ENCODE measurements around the gene HTR7.

HTR7 gene

DNA sequence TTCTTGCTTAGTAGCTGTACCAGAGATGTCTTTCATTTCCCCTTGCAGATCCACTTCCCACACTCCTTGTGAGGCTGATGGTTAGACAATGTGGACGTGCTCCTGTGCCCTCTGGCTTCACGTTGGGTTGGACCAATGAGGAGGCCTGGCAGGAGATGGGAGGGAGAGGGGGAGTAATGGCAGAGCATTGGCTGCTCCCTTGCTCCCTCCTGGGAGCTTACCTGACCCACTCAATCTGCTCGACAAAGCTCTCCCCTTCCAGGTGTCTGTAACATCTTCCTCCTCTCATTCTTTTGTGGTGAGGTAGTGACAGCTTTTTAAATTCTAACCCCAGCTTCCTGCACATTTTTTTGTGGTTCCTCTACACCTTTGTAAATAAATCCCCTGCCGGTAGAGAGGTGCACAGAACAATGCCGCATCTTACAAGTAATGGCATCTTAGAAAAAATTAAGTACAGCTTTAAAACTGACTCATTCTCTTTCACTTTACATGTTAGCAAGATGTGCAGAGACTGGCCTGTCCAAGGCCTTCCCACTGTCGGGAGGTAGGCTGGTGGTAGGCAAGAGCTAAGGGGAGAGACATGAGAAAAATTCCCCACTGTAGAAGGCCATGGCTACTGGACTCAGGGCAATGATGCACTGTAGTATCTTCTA is 134.3 kb downstream of the HTR7 start:
- no peak for DNase-seq (ENCODE audit: low read depth)
- no peak overlapping the region for H3K4me3 ChIP-seq (ENCODE audit: low read depth, low read length)
- TF ChIP-seq, protein P1, sequence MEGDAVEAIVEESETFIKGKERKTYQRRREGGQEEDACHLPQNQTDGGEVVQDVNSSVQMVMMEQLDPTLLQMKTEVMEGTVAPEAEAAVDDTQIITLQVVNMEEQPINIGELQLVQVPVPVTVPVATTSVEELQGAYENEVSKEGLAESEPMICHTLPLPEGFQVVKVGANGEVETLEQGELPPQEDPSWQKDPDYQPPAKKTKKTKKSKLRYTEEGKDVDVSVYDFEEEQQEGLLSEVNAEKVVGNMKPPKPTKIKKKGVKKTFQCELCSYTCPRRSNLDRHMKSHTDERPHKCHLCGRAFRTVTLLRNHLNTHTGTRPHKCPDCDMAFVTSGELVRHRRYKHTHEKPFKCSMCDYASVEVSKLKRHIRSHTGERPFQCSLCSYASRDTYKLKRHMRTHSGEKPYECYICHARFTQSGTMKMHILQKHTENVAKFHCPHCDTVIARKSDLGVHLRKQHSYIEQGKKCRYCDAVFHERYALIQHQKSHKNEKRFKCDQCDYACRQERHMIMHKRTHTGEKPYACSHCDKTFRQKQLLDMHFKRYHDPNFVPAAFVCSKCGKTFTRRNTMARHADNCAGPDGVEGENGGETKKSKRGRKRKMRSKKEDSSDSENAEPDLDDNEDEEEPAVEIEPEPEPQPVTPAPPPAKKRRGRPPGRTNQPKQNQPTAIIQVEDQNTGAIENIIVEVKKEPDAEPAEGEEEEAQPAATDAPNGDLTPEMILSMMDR (IDR thresholded peaks at IDR 0.05; ENCODE audit: low read depth, low read length, missing control alignments), result no peak

DNA sequence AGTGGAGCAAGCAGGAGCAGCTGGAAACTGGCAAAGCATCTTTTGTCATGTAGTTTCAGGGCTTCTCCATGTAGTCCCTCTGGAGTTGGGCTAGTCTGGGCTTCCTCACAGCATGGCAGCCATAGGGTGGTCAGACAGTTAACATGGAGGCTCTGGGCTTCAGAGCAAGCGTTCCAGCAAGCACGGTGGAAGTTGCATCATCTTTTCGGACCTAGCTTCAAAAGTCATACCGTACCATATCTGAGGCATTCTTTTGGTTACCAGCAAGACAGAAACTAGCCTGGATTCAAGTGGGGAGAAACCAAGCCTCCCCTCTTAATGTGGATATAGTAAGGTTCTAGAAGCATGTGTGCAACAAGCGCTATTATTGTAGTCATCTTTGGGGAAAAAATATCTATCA is 135.0 kb downstream of the HTR7 start:
- H3K4me3 ChIP-seq (ENCODE audit: low read depth, low read length), result no peak overlapping the region
- no peak for DNase-seq (ENCODE audit: low read depth)
- TF ChIP-seq, protein P1 (IDR thresholded peaks at IDR 0.05; ENCODE audit: low read depth, low read length, missing control alignments), result no peak

DNA sequence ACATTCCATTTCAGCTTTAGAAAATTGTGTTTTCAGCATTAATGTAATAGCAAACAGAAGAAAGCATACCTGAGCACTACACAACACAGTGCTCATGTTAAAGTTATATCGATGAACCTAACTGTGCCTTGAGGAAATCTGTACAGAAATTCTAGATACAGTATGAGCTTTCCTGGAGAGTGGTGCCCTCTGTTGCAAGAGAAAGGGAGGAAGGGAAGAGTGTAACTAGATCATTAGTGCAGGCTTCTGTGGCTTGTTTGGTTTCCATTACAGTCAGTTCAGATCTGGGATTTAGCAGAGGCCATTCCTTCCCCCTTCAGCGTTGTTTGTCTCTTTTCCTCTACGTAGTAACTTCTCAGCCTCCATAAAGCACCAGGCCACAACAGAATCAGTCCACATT is 139.7 kb downstream of the HTR7 start:
- TF ChIP-seq, protein P1 (IDR thresholded peaks at IDR 0.05; ENCODE audit: low read depth, low read length, missing control alignments), result no peak
- H3K4me3 ChIP-seq (ENCODE audit: low read depth, low read length), result no peak overlapping the region
- no peak for DNase-seq (ENCODE audit: low read depth)

DNA sequence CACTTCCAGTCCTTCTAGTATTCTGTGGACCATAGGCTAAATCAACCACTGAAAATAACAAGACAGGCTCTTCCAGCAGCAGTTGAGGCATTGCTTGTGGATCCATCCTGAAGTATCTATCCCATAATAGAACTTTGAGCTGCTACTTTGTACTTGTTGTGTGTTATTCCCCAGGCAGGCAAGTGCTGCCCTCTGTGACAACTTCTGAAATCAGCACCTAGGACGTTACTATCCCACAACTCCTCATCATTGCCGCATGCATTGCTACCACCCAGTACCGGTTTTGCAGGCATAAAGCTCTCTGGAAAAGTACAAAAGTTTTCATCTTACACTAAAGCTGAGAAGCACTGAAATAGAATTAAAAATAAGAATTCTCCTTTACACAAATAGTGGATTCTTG is 145.3 kb downstream of the HTR7 start:
- no peak for DNase-seq (ENCODE audit: low read depth)

DNA sequence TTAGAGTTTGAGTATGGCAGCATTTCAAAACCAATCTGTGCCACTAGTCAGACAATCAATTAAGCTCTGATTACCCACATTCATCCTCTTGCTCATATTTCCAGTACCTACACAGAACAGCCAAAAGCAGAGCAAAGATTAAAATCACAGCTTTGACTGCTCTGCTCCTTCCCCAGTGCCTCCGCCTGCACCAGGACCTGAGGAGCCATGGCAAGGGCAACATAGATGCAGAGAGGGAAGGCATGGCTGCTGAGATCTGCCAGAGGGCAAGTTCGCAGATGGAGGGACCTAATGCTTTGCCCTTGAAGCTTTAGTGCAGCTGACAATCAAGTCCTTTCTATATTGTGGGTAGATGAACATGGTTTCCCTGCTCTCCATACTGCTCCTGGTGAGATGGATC is 148.1 kb downstream of the HTR7 start:
- no peak overlapping the region for H3K4me3 ChIP-seq (ENCODE audit: low read depth, low read length)
- TF ChIP-seq, protein P1 (IDR thresholded peaks at IDR 0.05; ENCODE audit: low read depth, low read length, missing control alignments), result no peak
- no peak for DNase-seq (ENCODE audit: low read depth)

More for the DNA sequence above, 145.3 kb downstream of the HTR7 start:
- TF ChIP-seq, protein P1 (IDR thresholded peaks at IDR 0.05; ENCODE audit: low read depth, low read length, missing control alignments), result no peak
- no peak overlapping the region for H3K4me3 ChIP-seq (ENCODE audit: low read depth, low read length)

DNA sequence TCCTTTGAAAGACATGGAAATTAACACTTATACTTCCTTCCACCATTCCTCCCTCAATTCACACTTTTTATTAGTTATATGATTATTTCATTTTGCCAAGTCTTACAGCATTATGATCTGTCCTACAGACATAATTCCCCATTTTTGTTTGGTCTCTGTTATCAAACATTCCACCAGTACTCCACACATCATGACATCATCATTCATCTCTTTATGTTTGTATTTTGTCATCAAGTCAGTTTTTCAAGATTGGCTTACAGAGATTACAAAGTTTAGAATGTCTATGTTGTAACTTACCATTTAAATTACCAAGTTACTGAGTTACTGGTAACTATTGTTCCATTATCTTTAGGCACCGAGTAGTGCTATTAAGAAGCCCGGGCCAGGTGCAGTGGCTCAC is 150.2 kb downstream of the HTR7 start:
- TF ChIP-seq, protein P1 (IDR thresholded peaks at IDR 0.05; ENCODE audit: low read depth, low read length, missing control alignments), result no peak
- DNase-seq (ENCODE audit: low read depth), result no peak
- H3K4me3 ChIP-seq (ENCODE audit: low read depth, low read length), result no peak overlapping the region

DNA sequence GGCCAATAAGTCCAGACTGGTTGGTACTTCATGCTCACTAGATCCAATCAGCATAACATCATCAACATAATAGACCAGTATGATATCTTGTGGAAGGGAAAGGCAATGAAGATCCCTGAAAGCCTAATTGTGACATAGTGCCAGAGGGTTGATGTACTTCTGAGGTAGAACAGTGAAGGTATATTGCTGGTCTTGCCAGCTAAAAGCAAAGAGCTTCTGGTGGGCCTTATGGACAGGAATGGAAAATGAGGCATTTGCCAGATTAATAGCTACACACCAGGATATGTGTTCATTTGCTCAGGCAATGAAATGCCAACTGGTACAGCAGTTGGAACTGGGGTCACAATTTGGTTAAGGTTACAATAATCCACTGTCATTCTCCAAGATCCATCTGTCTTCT is 156.4 kb downstream of the HTR7 start:
- H3K4me3 ChIP-seq (ENCODE audit: low read depth, low read length), result no peak overlapping the region
- DNase-seq (ENCODE audit: low read depth), result no peak

More for the DNA sequence above, 156.4 kb downstream of the HTR7 start:
- TF ChIP-seq, protein P1 (IDR thresholded peaks at IDR 0.05; ENCODE audit: low read depth, low read length, missing control alignments), result no peak
